ENCODE measurements around the gene C1QTNF12.
A peak's percentile ranks its signal among the peaks of the same experiment; 100 is the strongest.

Gene C1QTNF12

DNA sequence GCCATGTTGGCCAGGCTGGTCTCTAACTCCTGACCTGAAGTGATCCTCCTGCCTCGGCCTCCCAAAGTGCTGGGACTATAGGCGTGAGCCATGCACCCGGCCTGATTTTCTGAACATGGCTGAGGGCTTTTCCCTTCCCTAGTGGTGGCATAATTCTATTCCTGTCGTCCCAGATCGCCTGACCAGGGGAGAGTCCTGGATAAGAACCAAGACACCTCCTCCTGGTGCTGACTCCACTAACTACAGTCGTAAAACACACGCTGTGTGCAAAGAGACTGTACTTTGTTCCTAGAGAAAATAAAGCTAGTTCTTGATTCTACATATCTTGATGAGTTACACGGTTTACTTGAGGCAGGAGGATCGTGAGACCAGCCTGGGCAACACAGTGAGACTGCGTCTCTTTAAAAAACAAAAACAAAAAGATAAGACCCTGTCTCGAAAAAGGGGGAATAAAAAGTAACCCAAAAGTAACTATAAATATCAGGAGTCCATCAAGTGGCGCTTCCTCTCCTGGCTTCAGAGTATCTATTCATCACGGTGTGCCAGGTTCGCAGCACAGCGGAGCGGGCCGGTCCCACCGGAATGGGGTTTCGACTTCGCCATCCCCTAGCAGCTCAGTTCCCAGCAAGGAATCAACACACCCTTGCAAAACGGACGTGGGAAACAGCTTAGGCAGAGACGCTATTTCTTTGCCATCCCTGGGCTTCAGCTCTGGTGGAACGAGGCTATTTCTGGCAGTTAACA lies 15.7 kb downstream of the C1QTNF12 start:
- Histone ChIP-seq H3K4me2 (ENCODE audit: low read length, poor library complexity, severe bottlenecking) (peak overlapping the region; percentile 50), H3K27ac (ENCODE audit: low read length, poor library complexity, severe bottlenecking) (peak overlapping the region; percentile 42), H2AK5ac (ENCODE audit: low read length, severe bottlenecking) (no peak overlapping the region), H2BK5ac (ENCODE audit: low read depth, low read length, poor library complexity, severe bottlenecking) (no peak overlapping the region), H4K91ac (ENCODE audit: low read length) (no peak overlapping the region), H3K14ac (ENCODE audit: low read length in 2 of 2) (no peak overlapping the region), H2AFZ (ENCODE audit: low read depth, low read length) (no peak overlapping the region), H3K9me3 (ENCODE audit: control insufficient read depth, low read length) (peaks cover 3% of the 10 kb centered on the region), H3K36me3 (ENCODE audit: control insufficient read depth in 1 of 2, insufficient read depth in 2 of 2, low read depth in 1 of 2, low read length in 2 of 2) (peaks cover 34 to 72% of the 10 kb centered on the region in 2 experiments), H3K18ac (ENCODE audit: low read depth in 1 of 2, low read length in 2 of 2) (peak overlapping the region; percentile 88 to 95), H4K8ac (ENCODE audit: low read length) (no peak overlapping the region), H3K4ac (ENCODE audit: low read depth in 1 of 2, low read length in 2 of 2) (peak overlapping the region in 1 of 2 experiments; percentile 93), H3K23ac (ENCODE audit: low read length in 2 of 2) (no peak overlapping the region), H2BK15ac (ENCODE audit: low read depth, poor library complexity, severe bottlenecking) (no peak overlapping the region), H2BK120ac (ENCODE audit: low read depth, low read length) (no peak overlapping the region), H3K4me1 (ENCODE audit: control insufficient read depth, insufficient read depth, low read depth, low read length) (peaks cover 28% of the 10 kb centered on the region), H3K4me3 (ENCODE audit: insufficient read depth in 1 of 2, low read depth in 1 of 2, low read length in 2 of 2) (peak overlapping the region; percentile 94 to 95), H3K79me1 (replicated peaks; ENCODE audit: low read length, poor library complexity, severe bottlenecking) (peaks cover 30% of the 10 kb centered on the region), H2BK12ac (ENCODE audit: low read length in 2 of 2) (no peak overlapping the region), H3K9ac (ENCODE audit: low read length) (peak overlapping the region; percentile 93), H3K27me3 (ENCODE audit: control insufficient read depth in 1 of 2, insufficient read depth in 1 of 2, low read length in 2 of 2) (no peaks in the 10 kb centered on the region)
- 39% methylated on average over 23 of the region's 24 CpGs for WGBS
- peak; percentile 87 for DNase-seq

GRCh38 chr1:1229770-1230169 lies 16.8 kb downstream of the C1QTNF12 start:
- Histone ChIP-seq H3K4me1 (ENCODE audit: control insufficient read depth, insufficient read depth, low read depth, low read length) (peaks cover 32% of the 10 kb centered on the region), H2BK5ac (ENCODE audit: low read depth, low read length, poor library complexity, severe bottlenecking) (no peak overlapping the region), H3K14ac (ENCODE audit: low read length in 2 of 2) (no peak overlapping the region), H3K9ac (ENCODE audit: low read length) (peak overlapping the region; percentile 93), H3K27me3 (ENCODE audit: control insufficient read depth in 1 of 2, insufficient read depth in 1 of 2, low read length in 2 of 2) (no peaks in the 10 kb centered on the region), H3K18ac (ENCODE audit: low read depth in 1 of 2, low read length in 2 of 2) (no peak overlapping the region), H3K79me1 (replicated peaks; ENCODE audit: low read length, poor library complexity, severe bottlenecking) (peaks cover 38% of the 10 kb centered on the region), H2BK15ac (ENCODE audit: low read depth, poor library complexity, severe bottlenecking) (no peak overlapping the region), H3K23ac (ENCODE audit: low read length in 2 of 2) (no peak overlapping the region), H2BK12ac (ENCODE audit: low read length in 2 of 2) (no peak overlapping the region), H3K4ac (ENCODE audit: low read depth in 1 of 2, low read length in 2 of 2) (no peak overlapping the region), H3K27ac (ENCODE audit: low read length, poor library complexity, severe bottlenecking) (no peak overlapping the region), H2AK5ac (ENCODE audit: low read length, severe bottlenecking) (no peak overlapping the region), H2BK120ac (ENCODE audit: low read depth, low read length) (no peak overlapping the region), H3K4me3 (ENCODE audit: insufficient read depth in 1 of 2, low read depth in 1 of 2, low read length in 2 of 2) (peak overlapping the region in 1 of 2 experiments; percentile 95), H3K4me2 (ENCODE audit: low read length, poor library complexity, severe bottlenecking) (no peak overlapping the region), H3K9me3 (ENCODE audit: control insufficient read depth, low read length) (peaks cover 3% of the 10 kb centered on the region), H2AFZ (ENCODE audit: low read depth, low read length) (no peak overlapping the region), H3K36me3 (ENCODE audit: control insufficient read depth in 1 of 2, insufficient read depth in 2 of 2, low read depth in 1 of 2, low read length in 2 of 2) (peaks cover 44 to 75% of the 10 kb centered on the region in 2 experiments), H4K91ac (ENCODE audit: low read length) (no peak overlapping the region), H4K8ac (ENCODE audit: low read length) (no peak overlapping the region)
- DNase-seq, result no peak
- WGBS, result 98% methylated on average over 19 of the region's 19 CpGs

DNA sequence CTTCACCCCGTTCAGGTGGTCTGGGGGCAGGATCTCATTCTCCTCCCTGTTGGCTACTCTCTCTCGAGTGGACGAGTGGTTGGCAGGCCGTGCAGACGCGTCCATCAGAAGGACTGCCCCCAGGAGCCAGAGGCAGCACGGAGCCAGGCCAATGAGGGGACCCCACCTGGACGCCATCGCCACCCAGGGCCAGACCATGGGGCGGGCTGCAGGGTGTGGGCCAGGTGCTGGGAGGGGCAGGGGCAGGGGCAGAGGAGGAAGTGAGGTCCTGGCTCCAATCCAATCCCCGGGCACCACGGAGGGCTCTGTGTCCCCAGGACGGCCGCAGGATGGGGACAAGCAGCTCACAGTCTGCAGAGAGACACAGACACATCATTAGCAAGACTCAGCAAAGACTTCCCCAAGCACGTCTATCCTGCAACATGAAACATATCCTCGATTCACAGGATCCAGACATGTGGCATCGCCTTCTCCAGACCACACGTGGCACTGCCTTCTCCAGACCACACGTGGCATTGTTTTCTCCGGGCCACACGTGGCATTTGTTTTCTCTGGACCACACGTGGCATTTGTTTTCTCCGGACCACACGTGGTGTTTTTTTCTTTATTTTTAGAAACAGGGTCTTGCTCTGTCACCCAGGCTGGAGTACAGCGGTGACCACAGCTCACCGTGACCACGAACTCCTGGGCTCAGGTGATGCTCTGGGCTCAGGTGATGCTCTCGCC lies 17.8 kb downstream of the C1QTNF12 start:
- Histone ChIP-seq H3K27me3 (ENCODE audit: control insufficient read depth in 1 of 2, insufficient read depth in 1 of 2, low read length in 2 of 2) (no peaks in the 10 kb centered on the region), H3K27ac (ENCODE audit: low read length, poor library complexity, severe bottlenecking) (no peak overlapping the region), H3K14ac (ENCODE audit: low read length in 2 of 2) (no peak overlapping the region), H4K91ac (ENCODE audit: low read length) (no peak overlapping the region), H3K4ac (ENCODE audit: low read depth in 1 of 2, low read length in 2 of 2) (no peak overlapping the region), H2BK15ac (ENCODE audit: low read depth, poor library complexity, severe bottlenecking) (no peak overlapping the region), H3K18ac (ENCODE audit: low read depth in 1 of 2, low read length in 2 of 2) (no peak overlapping the region), H2AFZ (ENCODE audit: low read depth, low read length) (no peak overlapping the region), H4K8ac (ENCODE audit: low read length) (no peak overlapping the region), H3K36me3 (ENCODE audit: control insufficient read depth in 1 of 2, insufficient read depth in 2 of 2, low read depth in 1 of 2, low read length in 2 of 2) (peaks cover 47 to 76% of the 10 kb centered on the region in 2 experiments), H3K4me2 (ENCODE audit: low read length, poor library complexity, severe bottlenecking) (no peak overlapping the region), H2BK5ac (ENCODE audit: low read depth, low read length, poor library complexity, severe bottlenecking) (no peak overlapping the region), H3K9ac (ENCODE audit: low read length) (no peak overlapping the region), H3K9me3 (ENCODE audit: control insufficient read depth, low read length) (peaks cover 3% of the 10 kb centered on the region), H2BK12ac (ENCODE audit: low read length in 2 of 2) (no peak overlapping the region), H2BK120ac (ENCODE audit: low read depth, low read length) (no peak overlapping the region), H3K23ac (ENCODE audit: low read length in 2 of 2) (no peak overlapping the region), H3K4me1 (ENCODE audit: control insufficient read depth, insufficient read depth, low read depth, low read length) (peaks cover 29% of the 10 kb centered on the region), H3K4me3 (ENCODE audit: insufficient read depth in 1 of 2, low read depth in 1 of 2, low read length in 2 of 2) (no peak overlapping the region), H3K79me1 (replicated peaks; ENCODE audit: low read length, poor library complexity, severe bottlenecking) (peaks cover 36% of the 10 kb centered on the region), H2AK5ac (ENCODE audit: low read length, severe bottlenecking) (no peak overlapping the region)
- WGBS, result 96% methylated on average over 28 of the region's 28 CpGs
- no peak for DNase-seq

GRCh38 chr1:1228187-1228586 lies 18.3 kb downstream of the C1QTNF12 start:
- H2AK5ac ChIP-seq (ENCODE audit: low read length, severe bottlenecking), result no peak overlapping the region
- H3K4me1 ChIP-seq (ENCODE audit: control insufficient read depth, insufficient read depth, low read depth, low read length), result peaks cover 27% of the 10 kb centered on the region
- H3K27ac ChIP-seq (ENCODE audit: low read length, poor library complexity, severe bottlenecking), result no peak overlapping the region
- H3K4me3 ChIP-seq (ENCODE audit: insufficient read depth in 1 of 2, low read depth in 1 of 2, low read length in 2 of 2), result no peak overlapping the region
- H3K9me3 ChIP-seq (ENCODE audit: control insufficient read depth, low read length), result no peaks in the 10 kb centered on the region
- H2BK12ac ChIP-seq (ENCODE audit: low read length in 2 of 2), result no peak overlapping the region
- peaks cover 36% of the 10 kb centered on the region for H3K79me1 ChIP-seq (replicated peaks; ENCODE audit: low read length, poor library complexity, severe bottlenecking)
- no peak for DNase-seq
- no peak overlapping the region for H4K91ac ChIP-seq (ENCODE audit: low read length)
- H2BK15ac ChIP-seq (ENCODE audit: low read depth, poor library complexity, severe bottlenecking), result no peak overlapping the region
- H3K9ac ChIP-seq (ENCODE audit: low read length), result no peak overlapping the region
- 98% methylated on average over 30 of the region's 30 CpGs for WGBS
- no peak overlapping the region for H3K23ac ChIP-seq (ENCODE audit: low read length in 2 of 2)
- no peaks in the 10 kb centered on the region for H3K27me3 ChIP-seq (ENCODE audit: control insufficient read depth in 1 of 2, insufficient read depth in 1 of 2, low read length in 2 of 2)
- H3K18ac ChIP-seq (ENCODE audit: low read depth in 1 of 2, low read length in 2 of 2), result no peak overlapping the region
- H4K8ac ChIP-seq (ENCODE audit: low read length), result no peak overlapping the region
- no peak overlapping the region for H3K4me2 ChIP-seq (ENCODE audit: low read length, poor library complexity, severe bottlenecking)
- peaks cover 45 to 77% of the 10 kb centered on the region in 2 experiments for H3K36me3 ChIP-seq (ENCODE audit: control insufficient read depth in 1 of 2, insufficient read depth in 2 of 2, low read depth in 1 of 2, low read length in 2 of 2)
- no peak overlapping the region for H2AFZ ChIP-seq (ENCODE audit: low read depth, low read length)
- H2BK5ac ChIP-seq (ENCODE audit: low read depth, low read length, poor library complexity, severe bottlenecking), result no peak overlapping the region
- H3K14ac ChIP-seq (ENCODE audit: low read length in 2 of 2), result no peak overlapping the region
- no peak overlapping the region for H3K4ac ChIP-seq (ENCODE audit: low read depth in 1 of 2, low read length in 2 of 2)
- no peak overlapping the region for H2BK120ac ChIP-seq (ENCODE audit: low read depth, low read length)

Data from mesenchymal stem cell (in vitro differentiated cells and primary cell).